GM23338 (cell line): Measurements from ENCODE around the gene F12.

ENCODE experiments used
- EZH2 ChIP-seq: fragments of 200-600 bp; sonication (generic); IDR thresholded peaks from one replicate; pipeline ENCODE4 v1.8.0; 2017; ENCODE audit warnings: antibody characterized with exemption, mild to moderate bottlenecking, low read depth; ENCODE audit not compliant: unreplicated experiment
- EZH2phosphoT487 ChIP-seq: fragments of 200-600 bp; sonication (generic); IDR thresholded peaks from one replicate; pipeline ENCODE4 v1.8.1; 2018; ENCODE audit warnings: antibody characterized with exemption; ENCODE audit not compliant: unreplicated experiment
- JUNB ChIP-seq: IDR thresholded peaks from one replicate; pipeline ENCODE4 v1.6.1; 2016; ENCODE audit warnings: antibody characterized with exemption; ENCODE audit not compliant: unreplicated experiment
- NANOG ChIP-seq: IDR thresholded peaks from 2 replicates; pipeline ENCODE4 v1.6.1; 2016; ENCODE audit warnings: antibody characterized with exemption, borderline replicate concordance
- POLR2AphosphoS5 ChIP-seq: IDR thresholded peaks from 2 replicates; pipeline ENCODE4 v1.6.1; 2016; ENCODE audit warnings: antibody characterized with exemption, low read depth
- STAT1 ChIP-seq: IDR thresholded peaks from one replicate; pipeline ENCODE4 v1.6.1; 2016; ENCODE audit warnings: antibody characterized with exemption; ENCODE audit not compliant: unreplicated experiment
- TF ChIP-seq, protein P1 (sequence below), 2 experiments: fragments of 200-600 bp in 1 of 2; sonication (generic) in 1 of 2; conservative IDR thresholded peaks; 2 replicates each; pipeline versions ENCODE4 v1.5.1 to v1.6.1; 2016 to 2017; ENCODE audit warnings: antibody characterized with exemption in 2 of 2, low read depth in 2 of 2, mild to moderate bottlenecking in 2 of 2, moderate library complexity in 1 of 2
- TF ChIP-seq, protein P2 (sequence below): IDR thresholded peaks from one replicate; pipeline ENCODE4 v1.6.1; 2018; ENCODE audit warnings: antibody characterized with exemption; ENCODE audit not compliant: unreplicated experiment
- TF ChIP-seq, protein P3 (sequence below): fragments of 250-450 bp; sonication (Bioruptor Pico); IDR thresholded peaks from 2 replicates; pipeline ENCODE4 v1.5.0; 2020; ENCODE audit warnings: mild to moderate bottlenecking, moderate library complexity

DNA sequence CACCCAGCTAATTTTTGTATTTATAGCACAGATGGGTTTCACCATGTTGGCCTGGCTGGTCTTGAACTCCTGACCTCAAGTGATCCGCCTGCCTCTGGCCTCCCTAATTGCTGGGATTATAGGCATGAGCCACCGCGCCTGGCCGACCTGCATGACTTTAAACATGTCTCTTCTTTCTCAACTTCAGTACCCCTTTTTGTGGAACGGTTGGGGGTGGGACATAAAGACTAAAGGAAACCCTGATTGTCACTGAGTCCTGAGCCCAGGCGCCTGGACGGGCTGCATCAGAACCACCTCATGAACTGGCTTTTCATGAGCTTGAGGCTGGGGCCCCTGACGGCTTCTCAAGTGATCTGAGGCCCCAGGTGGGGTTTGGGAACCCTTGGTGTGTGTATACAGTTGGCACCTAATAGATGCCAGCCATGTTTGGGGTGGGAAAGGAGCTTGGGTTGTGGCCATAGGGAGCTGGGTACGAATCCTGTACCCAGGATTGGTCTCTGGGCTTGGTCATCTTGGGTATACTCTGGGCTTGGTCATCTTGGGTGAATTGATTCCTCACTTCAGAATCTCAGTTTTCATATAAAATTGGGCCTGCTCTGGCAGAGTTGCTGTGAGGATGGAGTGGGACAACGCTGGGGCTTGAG lies 19.3 kb upstream of the F12 start:
- TF ChIP-seq, protein P1, sequence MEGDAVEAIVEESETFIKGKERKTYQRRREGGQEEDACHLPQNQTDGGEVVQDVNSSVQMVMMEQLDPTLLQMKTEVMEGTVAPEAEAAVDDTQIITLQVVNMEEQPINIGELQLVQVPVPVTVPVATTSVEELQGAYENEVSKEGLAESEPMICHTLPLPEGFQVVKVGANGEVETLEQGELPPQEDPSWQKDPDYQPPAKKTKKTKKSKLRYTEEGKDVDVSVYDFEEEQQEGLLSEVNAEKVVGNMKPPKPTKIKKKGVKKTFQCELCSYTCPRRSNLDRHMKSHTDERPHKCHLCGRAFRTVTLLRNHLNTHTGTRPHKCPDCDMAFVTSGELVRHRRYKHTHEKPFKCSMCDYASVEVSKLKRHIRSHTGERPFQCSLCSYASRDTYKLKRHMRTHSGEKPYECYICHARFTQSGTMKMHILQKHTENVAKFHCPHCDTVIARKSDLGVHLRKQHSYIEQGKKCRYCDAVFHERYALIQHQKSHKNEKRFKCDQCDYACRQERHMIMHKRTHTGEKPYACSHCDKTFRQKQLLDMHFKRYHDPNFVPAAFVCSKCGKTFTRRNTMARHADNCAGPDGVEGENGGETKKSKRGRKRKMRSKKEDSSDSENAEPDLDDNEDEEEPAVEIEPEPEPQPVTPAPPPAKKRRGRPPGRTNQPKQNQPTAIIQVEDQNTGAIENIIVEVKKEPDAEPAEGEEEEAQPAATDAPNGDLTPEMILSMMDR (conservative IDR thresholded peaks at IDR 0.05; ENCODE audit: low read depth in 2 of 2), result no peak
- TF ChIP-seq, protein P2, sequence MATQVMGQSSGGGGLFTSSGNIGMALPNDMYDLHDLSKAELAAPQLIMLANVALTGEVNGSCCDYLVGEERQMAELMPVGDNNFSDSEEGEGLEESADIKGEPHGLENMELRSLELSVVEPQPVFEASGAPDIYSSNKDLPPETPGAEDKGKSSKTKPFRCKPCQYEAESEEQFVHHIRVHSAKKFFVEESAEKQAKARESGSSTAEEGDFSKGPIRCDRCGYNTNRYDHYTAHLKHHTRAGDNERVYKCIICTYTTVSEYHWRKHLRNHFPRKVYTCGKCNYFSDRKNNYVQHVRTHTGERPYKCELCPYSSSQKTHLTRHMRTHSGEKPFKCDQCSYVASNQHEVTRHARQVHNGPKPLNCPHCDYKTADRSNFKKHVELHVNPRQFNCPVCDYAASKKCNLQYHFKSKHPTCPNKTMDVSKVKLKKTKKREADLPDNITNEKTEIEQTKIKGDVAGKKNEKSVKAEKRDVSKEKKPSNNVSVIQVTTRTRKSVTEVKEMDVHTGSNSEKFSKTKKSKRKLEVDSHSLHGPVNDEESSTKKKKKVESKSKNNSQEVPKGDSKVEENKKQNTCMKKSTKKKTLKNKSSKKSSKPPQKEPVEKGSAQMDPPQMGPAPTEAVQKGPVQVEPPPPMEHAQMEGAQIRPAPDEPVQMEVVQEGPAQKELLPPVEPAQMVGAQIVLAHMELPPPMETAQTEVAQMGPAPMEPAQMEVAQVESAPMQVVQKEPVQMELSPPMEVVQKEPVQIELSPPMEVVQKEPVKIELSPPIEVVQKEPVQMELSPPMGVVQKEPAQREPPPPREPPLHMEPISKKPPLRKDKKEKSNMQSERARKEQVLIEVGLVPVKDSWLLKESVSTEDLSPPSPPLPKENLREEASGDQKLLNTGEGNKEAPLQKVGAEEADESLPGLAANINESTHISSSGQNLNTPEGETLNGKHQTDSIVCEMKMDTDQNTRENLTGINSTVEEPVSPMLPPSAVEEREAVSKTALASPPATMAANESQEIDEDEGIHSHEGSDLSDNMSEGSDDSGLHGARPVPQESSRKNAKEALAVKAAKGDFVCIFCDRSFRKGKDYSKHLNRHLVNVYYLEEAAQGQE, result no peak
- TF ChIP-seq EZH2 (no peak), JUNB (no peak), POLR2AphosphoS5 (no peak), EZH2phosphoT487 (no peak), NANOG (no peak), STAT1 (no peak)
- TF ChIP-seq, protein P3, sequence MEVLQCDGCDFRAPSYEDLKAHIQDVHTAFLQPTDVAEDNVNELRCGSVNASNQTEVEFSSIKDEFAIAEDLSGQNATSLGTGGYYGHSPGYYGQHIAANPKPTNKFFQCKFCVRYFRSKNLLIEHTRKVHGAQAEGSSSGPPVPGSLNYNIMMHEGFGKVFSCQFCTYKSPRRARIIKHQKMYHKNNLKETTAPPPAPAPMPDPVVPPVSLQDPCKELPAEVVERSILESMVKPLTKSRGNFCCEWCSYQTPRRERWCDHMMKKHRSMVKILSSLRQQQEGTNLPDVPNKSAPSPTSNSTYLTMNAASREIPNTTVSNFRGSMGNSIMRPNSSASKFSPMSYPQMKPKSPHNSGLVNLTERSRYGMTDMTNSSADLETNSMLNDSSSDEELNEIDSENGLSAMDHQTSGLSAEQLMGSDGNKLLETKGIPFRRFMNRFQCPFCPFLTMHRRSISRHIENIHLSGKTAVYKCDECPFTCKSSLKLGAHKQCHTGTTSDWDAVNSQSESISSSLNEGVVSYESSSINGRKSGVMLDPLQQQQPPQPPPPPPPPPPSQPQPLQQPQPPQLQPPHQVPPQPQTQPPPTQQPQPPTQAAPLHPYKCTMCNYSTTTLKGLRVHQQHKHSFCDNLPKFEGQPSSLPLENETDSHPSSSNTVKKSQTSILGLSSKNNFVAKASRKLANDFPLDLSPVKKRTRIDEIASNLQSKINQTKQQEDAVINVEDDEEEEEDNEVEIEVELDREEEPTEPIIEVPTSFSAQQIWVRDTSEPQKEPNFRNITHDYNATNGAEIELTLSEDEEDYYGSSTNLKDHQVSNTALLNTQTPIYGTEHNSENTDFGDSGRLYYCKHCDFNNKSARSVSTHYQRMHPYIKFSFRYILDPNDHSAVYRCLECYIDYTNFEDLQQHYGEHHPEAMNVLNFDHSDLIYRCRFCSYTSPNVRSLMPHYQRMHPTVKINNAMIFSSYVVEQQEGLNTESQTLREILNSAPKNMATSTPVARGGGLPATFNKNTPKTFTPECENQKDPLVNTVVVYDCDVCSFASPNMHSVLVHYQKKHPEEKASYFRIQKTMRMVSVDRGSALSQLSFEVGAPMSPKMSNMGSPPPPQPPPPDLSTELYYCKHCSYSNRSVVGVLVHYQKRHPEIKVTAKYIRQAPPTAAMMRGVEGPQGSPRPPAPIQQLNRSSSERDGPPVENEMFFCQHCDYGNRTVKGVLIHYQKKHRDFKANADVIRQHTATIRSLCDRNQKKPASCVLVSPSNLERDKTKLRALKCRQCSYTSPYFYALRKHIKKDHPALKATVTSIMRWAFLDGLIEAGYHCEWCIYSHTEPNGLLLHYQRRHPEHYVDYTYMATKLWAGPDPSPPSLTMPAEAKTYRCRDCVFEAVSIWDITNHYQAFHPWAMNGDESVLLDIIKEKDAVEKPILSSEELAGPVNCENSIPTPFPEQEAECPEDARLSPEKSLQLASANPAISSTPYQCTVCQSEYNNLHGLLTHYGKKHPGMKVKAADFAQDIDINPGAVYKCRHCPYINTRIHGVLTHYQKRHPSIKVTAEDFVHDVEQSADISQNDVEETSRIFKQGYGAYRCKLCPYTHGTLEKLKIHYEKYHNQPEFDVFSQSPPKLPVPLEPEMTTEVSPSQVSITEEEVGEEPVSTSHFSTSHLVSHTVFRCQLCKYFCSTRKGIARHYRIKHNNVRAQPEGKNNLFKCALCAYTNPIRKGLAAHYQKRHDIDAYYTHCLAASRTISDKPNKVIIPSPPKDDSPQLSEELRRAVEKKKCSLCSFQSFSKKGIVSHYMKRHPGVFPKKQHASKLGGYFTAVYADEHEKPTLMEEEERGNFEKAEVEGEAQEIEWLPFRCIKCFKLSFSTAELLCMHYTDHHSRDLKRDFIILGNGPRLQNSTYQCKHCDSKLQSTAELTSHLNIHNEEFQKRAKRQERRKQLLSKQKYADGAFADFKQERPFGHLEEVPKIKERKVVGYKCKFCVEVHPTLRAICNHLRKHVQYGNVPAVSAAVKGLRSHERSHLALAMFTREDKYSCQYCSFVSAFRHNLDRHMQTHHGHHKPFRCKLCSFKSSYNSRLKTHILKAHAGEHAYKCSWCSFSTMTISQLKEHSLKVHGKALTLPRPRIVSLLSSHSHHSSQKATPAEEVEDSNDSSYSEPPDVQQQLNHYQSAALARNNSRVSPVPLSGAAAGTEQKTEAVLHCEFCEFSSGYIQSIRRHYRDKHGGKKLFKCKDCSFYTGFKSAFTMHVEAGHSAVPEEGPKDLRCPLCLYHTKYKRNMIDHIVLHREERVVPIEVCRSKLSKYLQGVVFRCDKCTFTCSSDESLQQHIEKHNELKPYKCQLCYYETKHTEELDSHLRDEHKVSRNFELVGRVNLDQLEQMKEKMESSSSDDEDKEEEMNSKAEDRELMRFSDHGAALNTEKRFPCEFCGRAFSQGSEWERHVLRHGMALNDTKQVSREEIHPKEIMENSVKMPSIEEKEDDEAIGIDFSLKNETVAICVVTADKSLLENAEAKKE (CRISPR knock-in tag), result no peak
